ENCODE results near the gene CELF2. TPM values are rescaled to one million over a fixed set of nuclear protein-coding genes. Genes with fewer than 3 reads are reported as not detected.

CELF2 gene
- total RNA-seq, 1 donor from 2014 or later: 3.8 TPM

- no peak overlapping the region for H3K4me3 Mint-ChIP-seq (ENCODE audit: low read depth)
- DNase-seq (ENCODE audit: low spot score, unreplicated experiment): no peak
- H3K27me3 Mint-ChIP-seq: no peaks in the 10 kb centered on the region
- no peaks in the 10 kb centered on the region for H3K9me3 Mint-ChIP-seq (ENCODE audit: low read depth)
- no peak overlapping the region for H3K27ac Mint-ChIP-seq
- no peaks in the 10 kb centered on the region for H3K36me3 Mint-ChIP-seq (ENCODE audit: insufficient read depth)
- no peak for TF ChIP-seq CTCF (IDR thresholded peaks at IDR 0.05; ENCODE audit: unreplicated experiment)
- H3K4me1 Mint-ChIP-seq (ENCODE audit: low read depth): peaks cover 4% of the 10 kb centered on the region
These were observed 308.6 kb downstream of the CELF2 start for GRCh38 chr10:11326241-11326640.

GRCh38 chr10:11326913-11327616 is 309.4 kb downstream of the CELF2 start:
- no peaks in the 10 kb centered on the region for H3K9me3 Mint-ChIP-seq (ENCODE audit: low read depth)
- H3K27ac Mint-ChIP-seq: no peak overlapping the region
- no peaks in the 10 kb centered on the region for H3K36me3 Mint-ChIP-seq (ENCODE audit: insufficient read depth)
- H3K27me3 Mint-ChIP-seq: no peaks in the 10 kb centered on the region
- no peak for DNase-seq (ENCODE audit: low spot score, unreplicated experiment)
- H3K4me1 Mint-ChIP-seq (ENCODE audit: low read depth): peaks cover 4% of the 10 kb centered on the region
- no peak for TF ChIP-seq CTCF (IDR thresholded peaks at IDR 0.05; ENCODE audit: unreplicated experiment)
- no peak overlapping the region for H3K4me3 Mint-ChIP-seq (ENCODE audit: low read depth)

- H3K27me3 Mint-ChIP-seq: no peaks in the 10 kb centered on the region
- TF ChIP-seq CTCF (IDR thresholded peaks at IDR 0.05; ENCODE audit: unreplicated experiment): no peak
- no peak overlapping the region for H3K4me3 Mint-ChIP-seq (ENCODE audit: low read depth)
- H3K9me3 Mint-ChIP-seq (ENCODE audit: low read depth): no peaks in the 10 kb centered on the region
- DNase-seq (ENCODE audit: low spot score, unreplicated experiment): no peak
- no peak overlapping the region for H3K27ac Mint-ChIP-seq
- peaks cover 4% of the 10 kb centered on the region for H3K4me1 Mint-ChIP-seq (ENCODE audit: low read depth)
- H3K36me3 Mint-ChIP-seq (ENCODE audit: insufficient read depth): no peaks in the 10 kb centered on the region
These were observed 310.8 kb downstream of the CELF2 start for GRCh38 chr10:11328264-11329061.

- no peaks in the 10 kb centered on the region for H3K27me3 Mint-ChIP-seq
- no peak overlapping the region for H3K4me3 Mint-ChIP-seq (ENCODE audit: low read depth)
- H3K36me3 Mint-ChIP-seq (ENCODE audit: insufficient read depth): no peaks in the 10 kb centered on the region
- no peaks in the 10 kb centered on the region for H3K9me3 Mint-ChIP-seq (ENCODE audit: low read depth)
- H3K4me1 Mint-ChIP-seq (ENCODE audit: low read depth): peaks cover 4% of the 10 kb centered on the region
- no peak for DNase-seq (ENCODE audit: low spot score, unreplicated experiment)
- no peak overlapping the region for H3K27ac Mint-ChIP-seq
- TF ChIP-seq CTCF (IDR thresholded peaks at IDR 0.05; ENCODE audit: unreplicated experiment): no peak
These were observed 311.5 kb downstream of the CELF2 start for GRCh38 chr10:11329062-11329673.

- H3K27ac Mint-ChIP-seq: no peak overlapping the region
- H3K9me3 Mint-ChIP-seq (ENCODE audit: low read depth): no peaks in the 10 kb centered on the region
- no peak overlapping the region for H3K4me3 Mint-ChIP-seq (ENCODE audit: low read depth)
- DNase-seq (ENCODE audit: low spot score, unreplicated experiment): no peak
- peaks cover 10% of the 10 kb centered on the region for H3K27me3 Mint-ChIP-seq
- no peaks in the 10 kb centered on the region for H3K36me3 Mint-ChIP-seq (ENCODE audit: insufficient read depth)
- H3K4me1 Mint-ChIP-seq (ENCODE audit: low read depth): peaks cover 12% of the 10 kb centered on the region
- no peak for TF ChIP-seq CTCF (IDR thresholded peaks at IDR 0.05; ENCODE audit: unreplicated experiment)
These were observed 312.8 kb downstream of the CELF2 start for GRCh38 chr10:11330383-11331045.
